ENCODE results near the gene C1GALT1C1. TPM values are rescaled to one million over a fixed set of nuclear protein-coding genes. Genes with fewer than 3 reads are reported as not detected.
"Not testable (repeated sequence)": the region's sequence is repeated elsewhere in the genome, so short reads cannot be mapped to it uniquely, and the experiment has no call there.

C1GALT1C1 gene
- polyA plus RNA-seq, 1 experiment, result 33.6 TPM

DNA sequence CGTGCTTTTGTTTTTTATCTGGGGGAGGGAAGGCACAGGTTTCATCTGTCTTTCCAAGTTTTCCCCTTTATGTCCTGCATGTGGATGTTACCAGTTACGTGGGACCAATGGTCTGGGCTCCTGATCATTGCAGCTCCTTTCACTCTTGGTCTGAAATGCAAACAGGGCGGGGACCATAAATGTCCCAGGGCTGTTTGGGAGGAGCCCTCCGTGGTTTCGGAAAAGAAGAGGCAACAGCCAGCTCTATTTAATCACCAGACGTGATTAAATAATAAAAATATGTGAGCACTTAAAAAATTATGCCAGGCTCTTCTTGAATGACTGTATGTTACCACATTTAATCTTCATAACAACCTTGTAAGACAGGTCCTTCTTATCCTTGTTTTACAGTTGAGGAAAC, 30.8 kb upstream of the C1GALT1C1 start:
- H3K27ac ChIP-seq (ENCODE audit: low read depth, low read length), result no peak overlapping the region
- H3K4me3 ChIP-seq (ENCODE audit: low read depth, low read length), result no peak overlapping the region
- CTCF ChIA-PET, result interaction anchor here (1.2 kb wide), 1 partner anchor 161 kb away, joined by 3 read pairs; no protein-coding TSS in a partner anchor
- no peak for DNase-seq (ENCODE audit: low read depth, low spot score)
- TF ChIP-seq, protein P1, sequence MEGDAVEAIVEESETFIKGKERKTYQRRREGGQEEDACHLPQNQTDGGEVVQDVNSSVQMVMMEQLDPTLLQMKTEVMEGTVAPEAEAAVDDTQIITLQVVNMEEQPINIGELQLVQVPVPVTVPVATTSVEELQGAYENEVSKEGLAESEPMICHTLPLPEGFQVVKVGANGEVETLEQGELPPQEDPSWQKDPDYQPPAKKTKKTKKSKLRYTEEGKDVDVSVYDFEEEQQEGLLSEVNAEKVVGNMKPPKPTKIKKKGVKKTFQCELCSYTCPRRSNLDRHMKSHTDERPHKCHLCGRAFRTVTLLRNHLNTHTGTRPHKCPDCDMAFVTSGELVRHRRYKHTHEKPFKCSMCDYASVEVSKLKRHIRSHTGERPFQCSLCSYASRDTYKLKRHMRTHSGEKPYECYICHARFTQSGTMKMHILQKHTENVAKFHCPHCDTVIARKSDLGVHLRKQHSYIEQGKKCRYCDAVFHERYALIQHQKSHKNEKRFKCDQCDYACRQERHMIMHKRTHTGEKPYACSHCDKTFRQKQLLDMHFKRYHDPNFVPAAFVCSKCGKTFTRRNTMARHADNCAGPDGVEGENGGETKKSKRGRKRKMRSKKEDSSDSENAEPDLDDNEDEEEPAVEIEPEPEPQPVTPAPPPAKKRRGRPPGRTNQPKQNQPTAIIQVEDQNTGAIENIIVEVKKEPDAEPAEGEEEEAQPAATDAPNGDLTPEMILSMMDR (IDR thresholded peaks at IDR 0.05; ENCODE audit: low read depth, low read length), result no peak
- no peaks in the 10 kb centered on the region for H3K9me3 ChIP-seq (ENCODE audit: control insufficient read depth, insufficient read depth, low read length)
- POLR2A ChIA-PET, result no interaction called here
- H3K27me3 ChIP-seq (ENCODE audit: control insufficient read depth, insufficient read depth, low read length), result no peaks in the 10 kb centered on the region

- ChIA-PET CTCF (no interaction called here), POLR2A (no interaction called here)
- H3K27ac ChIP-seq (ENCODE audit: low read depth, low read length), result no peak overlapping the region
- TF ChIP-seq, protein P1 (IDR thresholded peaks at IDR 0.05; ENCODE audit: low read depth, low read length), result no peak
- H3K27me3 ChIP-seq (ENCODE audit: control insufficient read depth, insufficient read depth, low read length), result no peaks in the 10 kb centered on the region
- no peak for DNase-seq (ENCODE audit: low read depth, low spot score)
- H3K4me3 ChIP-seq (ENCODE audit: low read depth, low read length), result no peak overlapping the region
- no peaks in the 10 kb centered on the region for H3K9me3 ChIP-seq (ENCODE audit: control insufficient read depth, insufficient read depth, low read length)
Measured at GRCh38 chrX:120653000-120653399, 23.1 kb upstream of the C1GALT1C1 start.

DNA sequence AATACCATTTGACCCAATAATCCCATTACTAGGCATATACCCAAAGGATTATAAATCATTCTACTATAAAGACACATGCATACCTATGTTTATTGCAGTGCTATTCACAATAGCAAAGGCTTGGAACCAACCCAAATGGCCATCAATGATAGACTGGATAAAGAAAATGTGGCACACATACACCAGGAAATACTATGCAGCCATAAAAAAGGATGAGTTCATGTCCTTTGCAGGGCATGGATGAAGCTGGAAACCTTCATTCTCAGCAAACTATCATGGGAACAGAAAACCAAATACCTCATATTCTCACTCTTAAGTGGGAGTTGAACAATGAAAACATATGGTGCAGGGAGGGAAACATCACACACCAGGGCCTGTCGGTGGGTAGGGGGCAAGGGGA, 22.4 kb upstream of the C1GALT1C1 start:
- CTCF ChIA-PET; POLR2A ChIA-PET; H3K9me3 ChIP-seq (ENCODE audit: control insufficient read depth, insufficient read depth, low read length); H3K4me3 ChIP-seq (ENCODE audit: low read depth, low read length); H3K27ac ChIP-seq (ENCODE audit: low read depth, low read length); H3K27me3 ChIP-seq (ENCODE audit: control insufficient read depth, insufficient read depth, low read length); DNase-seq (ENCODE audit: low read depth, low spot score): not testable (repeated sequence)

DNA sequence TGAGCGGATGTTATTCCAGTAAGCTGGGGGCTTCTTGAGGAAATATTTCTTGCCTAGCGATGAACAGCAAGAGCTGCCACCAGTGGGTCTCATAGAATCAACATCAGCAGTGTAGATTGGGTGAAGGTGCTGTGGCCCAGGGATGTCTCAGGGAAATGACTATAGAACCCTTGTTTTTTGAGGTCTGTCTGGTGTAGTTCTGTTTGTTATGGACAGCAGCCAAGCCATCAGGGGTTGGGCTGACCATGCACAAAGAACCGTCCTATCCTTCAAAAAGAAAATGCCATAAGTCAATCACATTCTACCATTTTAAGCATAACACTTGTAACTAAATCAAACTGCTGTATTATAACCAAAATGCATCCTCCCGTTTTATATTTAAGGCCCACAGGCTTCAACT, 17.3 kb upstream of the C1GALT1C1 start:
- TF ChIP-seq, protein P1 (IDR thresholded peaks at IDR 0.05; ENCODE audit: low read depth, low read length), result no peak
- Histone ChIP-seq H3K4me3 (ENCODE audit: low read depth, low read length) (no peak overlapping the region), H3K9me3 (ENCODE audit: control insufficient read depth, insufficient read depth, low read length) (no peaks in the 10 kb centered on the region), H3K27me3 (ENCODE audit: control insufficient read depth, insufficient read depth, low read length) (no peaks in the 10 kb centered on the region), H3K27ac (ENCODE audit: low read depth, low read length) (no peak overlapping the region)
- no peak for DNase-seq (ENCODE audit: low read depth, low spot score)
- ChIA-PET POLR2A (no interaction called here), CTCF (no interaction called here)

DNA sequence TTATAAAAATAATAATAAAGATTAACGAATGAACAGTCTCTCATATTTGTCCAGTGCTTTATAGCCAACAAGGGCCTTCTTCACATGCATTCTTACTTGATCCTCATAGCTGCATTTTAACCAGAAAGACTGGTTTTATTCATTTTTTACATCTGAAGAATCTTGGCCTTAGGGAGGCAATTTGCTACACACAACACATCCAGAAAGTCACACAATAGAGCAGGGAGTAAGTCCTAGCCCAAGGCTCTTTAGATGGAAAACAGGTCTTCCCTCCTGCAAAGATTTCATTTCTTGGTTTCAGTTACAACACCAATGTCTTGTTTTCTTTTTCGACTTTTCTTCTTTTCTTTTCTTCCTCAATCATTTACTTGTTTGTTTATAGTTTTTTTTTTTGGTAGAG, 13.0 kb upstream of the C1GALT1C1 start:
- TF ChIP-seq, protein P1 (IDR thresholded peaks at IDR 0.05; ENCODE audit: low read depth, low read length), result no peak
- Histone ChIP-seq H3K27ac (ENCODE audit: low read depth, low read length) (no peak overlapping the region), H3K27me3 (ENCODE audit: control insufficient read depth, insufficient read depth, low read length) (no peaks in the 10 kb centered on the region), H3K9me3 (ENCODE audit: control insufficient read depth, insufficient read depth, low read length) (no peaks in the 10 kb centered on the region), H3K4me3 (ENCODE audit: low read depth, low read length) (no peak overlapping the region)
- POLR2A ChIA-PET, result no interaction called here
- CTCF ChIA-PET, result interaction anchor here (0.7 kb wide), 2 partner anchors 65 to 67 kb away, joined by 4 to 5 read pairs; no protein-coding TSS in a partner anchor
- no peak for DNase-seq (ENCODE audit: low read depth, low spot score)

- TF ChIP-seq, protein P1 (IDR thresholded peaks at IDR 0.05; ENCODE audit: low read depth, low read length), result no peak
- H3K27me3 ChIP-seq (ENCODE audit: control insufficient read depth, insufficient read depth, low read length), result no peaks in the 10 kb centered on the region
- DNase-seq (ENCODE audit: low read depth, low spot score), result no peak
- H3K4me3 ChIP-seq (ENCODE audit: low read depth, low read length), result no peak overlapping the region
- H3K9me3 ChIP-seq (ENCODE audit: control insufficient read depth, insufficient read depth, low read length), result no peaks in the 10 kb centered on the region
- POLR2A ChIA-PET, result interaction anchor here (0.7 kb wide), 1 partner anchor 35 kb away, joined by 3 read pairs; the partner anchor contains the start of gene MCTS1
- CTCF ChIA-PET, result no interaction called here
- no peak overlapping the region for H3K27ac ChIP-seq (ENCODE audit: low read depth, low read length)
Measured at GRCh38 chrX:120638619-120639018, 8.8 kb upstream of the C1GALT1C1 start.

Measured in AG04450 (cell line).